C4-2B (cell line): ENCODE results near the gene CYP2W1.

ENCODE experiments used
- ZFX ChIP-seq: fragments of 450-650 bp; IDR thresholded peaks from 2 replicates; pipeline ENCODE4 v1.6.1; 2017
- TF ChIP-seq, protein P1 (sequence below): fragments of 450-650 bp; conservative IDR thresholded peaks from 2 replicates; pipeline ENCODE4 v1.5.1; 2017; ENCODE audit warnings: mild to moderate bottlenecking

DNA sequence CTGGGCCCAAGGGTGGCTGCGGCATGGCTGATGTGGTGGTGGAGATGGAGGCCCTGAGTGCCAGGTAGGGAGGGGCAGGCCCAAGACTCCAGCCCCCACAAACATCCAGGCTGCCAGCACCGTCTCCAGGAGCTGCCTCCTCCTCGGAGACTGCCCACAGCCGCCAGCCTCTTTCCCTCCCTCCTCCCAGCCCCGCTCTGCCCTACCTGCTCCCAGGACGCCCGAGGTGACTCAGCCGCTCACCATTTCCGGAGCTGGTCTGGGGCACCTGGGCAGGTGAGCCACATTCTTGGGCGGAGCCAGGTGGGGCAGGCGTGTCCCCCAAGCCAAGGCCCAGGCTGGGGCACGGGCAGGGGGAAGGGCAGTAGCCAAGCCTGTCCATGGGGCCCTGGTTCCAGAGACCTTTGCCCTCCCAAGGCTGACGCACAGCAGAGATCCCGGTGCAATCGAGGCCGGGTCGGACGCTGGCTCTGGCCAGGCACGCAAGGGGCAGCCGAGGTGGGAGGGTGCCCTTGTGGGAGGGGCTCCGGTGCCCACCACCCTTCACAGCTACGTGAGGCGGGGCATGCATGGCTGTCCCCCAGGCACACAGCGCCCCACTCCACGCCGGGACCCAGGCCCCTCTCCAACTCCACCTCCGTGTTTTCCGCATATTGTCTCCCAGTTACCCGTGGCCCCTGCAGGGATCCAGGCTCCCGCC is 37.3 kb upstream of the CYP2W1 start:
- TF ChIP-seq, protein P1, sequence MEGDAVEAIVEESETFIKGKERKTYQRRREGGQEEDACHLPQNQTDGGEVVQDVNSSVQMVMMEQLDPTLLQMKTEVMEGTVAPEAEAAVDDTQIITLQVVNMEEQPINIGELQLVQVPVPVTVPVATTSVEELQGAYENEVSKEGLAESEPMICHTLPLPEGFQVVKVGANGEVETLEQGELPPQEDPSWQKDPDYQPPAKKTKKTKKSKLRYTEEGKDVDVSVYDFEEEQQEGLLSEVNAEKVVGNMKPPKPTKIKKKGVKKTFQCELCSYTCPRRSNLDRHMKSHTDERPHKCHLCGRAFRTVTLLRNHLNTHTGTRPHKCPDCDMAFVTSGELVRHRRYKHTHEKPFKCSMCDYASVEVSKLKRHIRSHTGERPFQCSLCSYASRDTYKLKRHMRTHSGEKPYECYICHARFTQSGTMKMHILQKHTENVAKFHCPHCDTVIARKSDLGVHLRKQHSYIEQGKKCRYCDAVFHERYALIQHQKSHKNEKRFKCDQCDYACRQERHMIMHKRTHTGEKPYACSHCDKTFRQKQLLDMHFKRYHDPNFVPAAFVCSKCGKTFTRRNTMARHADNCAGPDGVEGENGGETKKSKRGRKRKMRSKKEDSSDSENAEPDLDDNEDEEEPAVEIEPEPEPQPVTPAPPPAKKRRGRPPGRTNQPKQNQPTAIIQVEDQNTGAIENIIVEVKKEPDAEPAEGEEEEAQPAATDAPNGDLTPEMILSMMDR = no peak
- no peak for TF ChIP-seq ZFX
